ENCODE data around the gene PTPRJ. TPM values are rescaled to one million over a fixed set of nuclear protein-coding genes. Genes with fewer than 3 reads are reported as not detected.

PTPRJ gene
- total and polyA plus RNA-seq, 9 of the 15 experiments (the other 6 are each of a cell fraction or from before 2014, with no cell fraction given): 0.56 to 10.7 (median 4.8) TPM

GRCh38 chr11:47943721-47944586 lies 36.4 kb upstream of the PTPRJ start (continued):
- no peak for TF ChIP-seq STAT6 (CRISPR knock-in tag; IDR thresholded peaks at IDR 0.05)
- TF ChIP-seq THAP7 (CRISPR knock-in tag; IDR thresholded peaks at IDR 0.05): no peak
- TF ChIP-seq SLC30A9 (CRISPR knock-in tag; IDR thresholded peaks at IDR 0.05): no peak
- 0 out of 2 replicates have a peak, but pooled peaks have one; percentile 46 for TF ChIP-seq ZNF644 (tag; IDR thresholded peaks at IDR 0.05; ENCODE audit: low read depth)
- TF ChIP-seq ZNF175 (CRISPR knock-in tag; IDR thresholded peaks at IDR 0.05; ENCODE audit: low read depth): peak; percentile 28; the same call in 1 of the 2 replicates
- peak; percentile 80 for TF ChIP-seq EP400 (IDR thresholded peaks at IDR 0.05)
- peak; percentile 88 for TF ChIP-seq MYC (IDR thresholded peaks at IDR 0.05; ENCODE audit: low read depth, low read length)
- peak; percentile 73; the same call in 1 of the 2 replicates for TF ChIP-seq MYC (CRISPR knock-in tag; IDR thresholded peaks at IDR 0.05; ENCODE audit: borderline replicate concordance, low read depth)
- TF ChIP-seq JUN (IDR thresholded peaks at IDR 0.05; ENCODE audit: borderline replicate concordance, low read depth, low read length): no peak
- no peak for TF ChIP-seq JUN (CRISPR knock-in tag; IDR thresholded peaks at IDR 0.05; ENCODE audit: borderline replicate concordance)
- TF ChIP-seq SUPT5H (IDR thresholded peaks at IDR 0.05): peak; percentile 51; the same call in 1 of the 2 replicates
- TF ChIP-seq NONO (IDR thresholded peaks at IDR 0.05; ENCODE audit: low read depth in 2 of 2, low read length in 1 of 2): no peak
- TF ChIP-seq ZBTB26 (CRISPR knock-in tag; IDR thresholded peaks at IDR 0.05): no peak
- peak; percentile 59 for TF ChIP-seq L3MBTL2 (IDR thresholded peaks at IDR 0.05)
- no peak for TF ChIP-seq ZFP91 (CRISPR knock-in tag; IDR thresholded peaks at IDR 0.05)
- peak; percentile 77 for TF ChIP-seq RFX5 (IDR thresholded peaks at IDR 0.05; ENCODE audit: low read depth, low read length)
- TF ChIP-seq MNT (conservative IDR thresholded peaks at IDR 0.05): peak; percentile 61 to 78
- no peak for TF ChIP-seq USF1 (CRISPR knock-in tag; IDR thresholded peaks at IDR 0.05)

All from K562 (cell line).